GM18858 (cell line): ENCODE results near the gene EML4.

ENCODE experiments used
- ATAC-seq: cut with Tn5 transposase; IDR thresholded peaks from one replicate; pipeline ENCODE4 v1.9.1; 2021; ENCODE audit not compliant: unreplicated experiment

EML4 gene

DNA sequence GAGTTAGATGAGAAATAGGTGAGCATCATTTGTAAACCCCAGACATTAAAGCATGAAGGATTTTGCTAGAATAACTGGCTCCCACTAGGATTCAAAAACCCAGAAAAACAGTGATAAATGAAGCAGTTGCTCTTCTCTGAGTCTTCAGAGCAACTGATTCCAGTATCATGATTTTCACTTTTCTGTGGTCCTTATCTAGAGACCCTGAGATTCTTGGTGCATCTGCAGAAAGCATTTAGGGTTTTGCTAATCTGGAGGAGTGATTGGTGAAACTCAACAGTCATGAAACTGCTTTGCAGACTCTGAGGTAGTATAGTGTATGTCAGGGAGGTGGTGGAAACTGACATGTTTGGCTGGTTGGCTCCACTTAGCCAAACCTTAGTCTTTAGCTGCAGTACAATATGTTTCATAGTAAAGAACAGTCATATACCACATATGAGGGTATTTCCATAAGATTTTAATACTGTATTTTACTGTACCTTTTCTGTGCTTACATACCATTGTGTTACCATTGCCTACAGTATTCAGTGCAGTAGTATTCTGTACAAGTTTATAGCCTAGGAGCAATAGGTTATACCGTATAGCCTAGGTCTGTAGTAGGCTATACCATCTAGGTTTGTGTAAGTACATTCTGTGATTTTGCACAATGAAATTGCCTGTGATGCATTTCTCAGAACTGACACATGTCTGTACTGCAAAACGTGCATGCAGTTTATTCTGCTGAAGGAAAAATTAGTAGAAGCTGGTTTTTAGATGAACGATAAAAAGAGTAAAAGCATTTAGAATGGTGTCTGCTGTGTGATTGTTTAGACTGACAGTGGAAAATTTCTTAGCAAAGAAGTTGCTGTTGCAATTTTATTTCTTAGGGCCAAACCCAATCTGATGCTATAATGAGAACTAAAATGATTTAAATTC is 23.8 kb downstream of the EML4 start:
- peak; percentile 73 for ATAC-seq

DNA sequence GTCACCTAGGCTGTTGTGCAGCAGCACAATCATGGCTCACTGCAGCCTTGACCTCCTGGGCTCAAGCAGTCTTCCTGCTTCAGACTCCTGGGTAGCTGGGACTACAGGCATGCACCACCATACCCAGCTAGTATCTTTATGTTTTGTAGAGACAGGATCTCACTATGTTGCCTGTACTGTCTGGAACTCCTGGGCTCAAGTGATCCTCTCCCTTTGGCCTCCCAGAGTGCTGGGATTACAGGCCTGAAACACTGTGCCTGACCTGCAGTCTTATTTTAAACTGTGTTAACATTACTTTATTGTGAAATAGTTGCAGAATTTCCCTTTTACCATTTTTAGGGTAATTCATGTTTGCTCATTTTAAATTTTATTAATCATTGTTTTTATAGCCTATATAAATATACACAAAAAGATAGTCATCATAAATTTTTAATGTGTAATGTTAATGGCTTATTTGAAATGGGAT is 24.6 kb downstream of the EML4 start:
- ATAC-seq, result no peak

- no peak for ATAC-seq
Observed at GRCh38 chr2:42194428-42194827, 25.3 kb downstream of the EML4 start.

DNA sequence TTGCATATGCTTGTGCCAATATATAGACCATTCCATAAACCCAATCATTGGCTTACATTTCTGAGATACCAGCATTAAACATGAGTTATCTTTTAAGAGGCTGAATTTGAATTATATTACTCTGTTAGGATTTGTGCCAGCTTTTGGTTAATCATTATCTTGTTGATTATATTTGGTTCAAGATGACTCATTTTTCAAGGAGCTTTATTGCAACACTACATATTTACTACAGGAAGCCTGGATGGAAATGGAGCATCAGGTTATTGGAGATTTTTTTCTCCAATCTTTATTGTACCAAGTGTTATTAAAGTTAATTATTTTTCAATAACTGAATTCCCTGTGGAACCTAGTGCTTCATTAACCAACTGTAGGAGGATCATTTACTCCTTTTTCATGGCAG is 26.4 kb downstream of the EML4 start:
- no peak for ATAC-seq

GRCh38 chr2:42196070-42196402 is 26.9 kb downstream of the EML4 start:
- ATAC-seq, result no peak

DNA sequence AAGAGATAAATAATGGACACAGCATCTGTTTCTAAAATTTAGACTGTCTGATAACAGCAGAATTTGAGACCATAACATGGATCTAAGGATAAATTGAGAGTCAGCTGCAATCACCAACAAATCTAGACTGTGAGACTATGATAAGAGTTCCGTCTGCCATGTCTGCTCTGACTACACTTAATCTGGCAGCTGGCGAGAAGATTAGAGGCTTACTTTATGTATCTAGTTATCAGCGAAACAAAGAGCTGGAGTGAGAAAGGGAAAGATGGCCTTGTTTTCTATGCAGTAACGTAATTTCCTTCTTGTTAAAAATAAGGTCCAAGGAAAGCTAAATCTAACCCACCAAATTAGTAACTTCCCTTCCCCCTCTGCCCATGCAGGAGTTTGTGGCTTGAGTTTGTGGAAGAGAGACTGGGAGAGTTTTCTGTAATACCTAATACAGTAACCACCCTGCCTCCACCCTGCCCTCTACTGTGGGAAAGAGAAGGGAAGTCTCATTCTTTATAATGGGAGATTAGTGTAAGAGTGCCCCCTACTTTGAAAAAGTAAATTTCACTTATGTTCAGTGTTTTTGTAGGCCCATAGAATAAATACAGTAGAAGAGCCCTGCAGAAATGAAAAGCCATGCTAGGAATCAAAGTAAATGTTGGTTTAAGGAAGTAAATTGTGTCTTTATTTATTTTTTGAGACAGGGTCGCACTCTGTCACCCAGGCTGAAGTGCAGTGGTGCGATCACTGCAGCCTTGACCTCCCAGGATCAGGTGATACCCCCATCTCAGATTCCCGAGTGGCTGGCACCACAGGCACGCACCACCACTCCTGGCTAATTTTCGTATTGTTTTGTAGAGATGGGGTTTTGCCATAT is 27.5 kb downstream of the EML4 start:
- ATAC-seq, result no peak

GRCh38 chr2:42197792-42198191 is 28.6 kb downstream of the EML4 start:
- ATAC-seq, result no peak

GRCh38 chr2:42198466-42198865 is 29.3 kb downstream of the EML4 start:
- ATAC-seq, result no peak

DNA sequence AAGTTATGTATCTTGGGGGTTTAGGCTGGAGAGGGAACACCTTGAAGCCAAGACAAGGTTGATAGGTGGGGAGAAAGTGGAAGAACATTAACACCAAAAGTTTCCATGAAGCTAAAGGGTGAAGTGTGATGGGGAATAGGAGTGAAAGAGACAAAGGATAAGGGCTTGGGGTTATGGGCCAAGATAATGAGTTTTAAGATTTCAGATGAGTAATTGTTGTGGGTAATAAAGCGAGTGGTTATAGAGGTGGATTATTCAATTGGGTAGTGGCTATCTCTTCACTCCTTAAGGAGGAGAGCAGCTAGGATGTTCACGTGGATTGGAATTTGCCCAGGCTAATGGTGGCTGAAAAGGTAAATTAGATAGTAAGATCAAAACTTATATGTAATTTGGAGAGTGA is 29.8 kb downstream of the EML4 start:
- ATAC-seq, result no peak

- ATAC-seq, result no peak
Observed at GRCh38 chr2:42199626-42200025, 30.5 kb downstream of the EML4 start.

DNA sequence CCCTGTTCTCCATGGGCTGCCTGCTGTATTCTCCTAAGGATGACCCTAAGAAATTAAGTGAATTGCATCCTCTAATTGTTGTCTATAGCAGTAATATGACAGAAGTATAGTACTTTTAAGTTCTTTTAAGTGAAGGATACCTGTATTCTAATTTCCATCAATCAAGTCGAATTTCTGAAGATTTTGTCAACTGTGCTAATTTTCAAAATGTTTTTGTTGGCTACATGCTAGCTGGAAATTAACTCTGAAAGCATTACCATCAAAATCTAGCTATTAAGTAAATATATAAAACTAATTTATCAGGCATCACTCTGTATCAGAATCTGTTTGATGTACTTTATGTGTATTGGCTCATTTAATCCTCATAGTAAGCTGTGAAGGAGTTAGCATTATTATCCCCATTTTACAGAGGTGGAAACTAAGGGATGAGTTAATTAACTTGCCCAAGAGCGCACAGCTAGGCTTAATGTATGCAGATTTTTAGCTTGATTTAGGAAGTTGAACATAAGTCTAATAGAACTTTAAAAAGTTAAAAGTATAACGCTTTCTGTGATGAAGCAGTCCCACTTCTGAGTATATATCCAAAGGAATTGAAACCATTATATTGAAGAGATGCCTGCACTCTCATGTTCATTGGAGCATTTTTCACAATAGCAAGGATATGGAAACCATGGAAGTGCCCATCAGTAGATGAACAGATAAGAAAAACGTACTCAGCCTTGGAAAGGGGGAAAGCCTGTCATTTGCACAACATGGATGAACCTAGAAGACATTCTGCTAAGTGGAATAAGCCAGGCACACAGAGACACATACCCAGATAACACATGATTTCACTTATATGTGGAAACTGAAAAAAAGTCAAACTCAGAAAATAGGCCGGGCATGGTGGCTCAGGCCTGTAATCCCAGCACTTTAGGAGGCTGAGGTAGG is 32.0 kb downstream of the EML4 start:
- no peak for ATAC-seq

DNA sequence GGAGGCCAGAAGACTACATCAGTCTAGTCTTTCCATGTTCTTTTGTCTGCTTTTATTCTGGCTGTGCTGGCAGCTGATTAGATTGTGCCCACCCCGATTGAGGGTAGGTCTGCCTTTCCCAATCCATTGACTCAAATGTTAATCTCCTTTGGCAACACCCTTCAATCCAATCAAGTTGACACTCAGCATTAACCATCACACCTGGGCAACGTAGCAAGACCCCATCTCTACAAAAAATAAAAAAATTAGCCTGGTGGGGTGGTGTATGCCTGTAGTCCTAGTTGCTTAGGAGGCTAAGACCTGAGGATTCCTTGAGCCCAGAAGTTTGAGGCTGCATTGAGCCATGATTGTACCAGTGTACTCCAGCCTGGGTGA is 33.5 kb downstream of the EML4 start:
- no peak for ATAC-seq

DNA sequence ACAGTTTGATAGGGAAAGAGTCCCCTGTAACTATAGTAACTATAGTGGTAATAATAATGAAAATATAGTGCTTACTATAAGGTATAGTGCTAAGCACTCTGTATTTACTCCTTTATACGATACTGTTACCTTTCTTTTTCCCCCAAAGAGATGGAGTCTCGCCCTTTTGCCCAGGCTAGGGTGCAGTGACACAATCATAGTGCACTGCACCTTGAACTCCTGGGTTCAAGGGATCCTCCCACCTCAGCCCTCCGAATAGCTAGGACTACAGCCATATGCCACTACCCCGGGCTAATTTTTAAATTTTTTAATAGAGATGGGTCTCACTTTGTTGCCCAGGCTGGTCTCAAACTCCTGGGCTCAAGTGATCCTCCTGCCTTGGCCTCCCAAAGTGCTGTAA is 34.6 kb downstream of the EML4 start:
- no peak for ATAC-seq

GRCh38 chr2:42205337-42205736 is 36.2 kb downstream of the EML4 start:
- no peak for ATAC-seq

- ATAC-seq, result no peak
Observed at GRCh38 chr2:42207826-42208225, 38.7 kb downstream of the EML4 start.

DNA sequence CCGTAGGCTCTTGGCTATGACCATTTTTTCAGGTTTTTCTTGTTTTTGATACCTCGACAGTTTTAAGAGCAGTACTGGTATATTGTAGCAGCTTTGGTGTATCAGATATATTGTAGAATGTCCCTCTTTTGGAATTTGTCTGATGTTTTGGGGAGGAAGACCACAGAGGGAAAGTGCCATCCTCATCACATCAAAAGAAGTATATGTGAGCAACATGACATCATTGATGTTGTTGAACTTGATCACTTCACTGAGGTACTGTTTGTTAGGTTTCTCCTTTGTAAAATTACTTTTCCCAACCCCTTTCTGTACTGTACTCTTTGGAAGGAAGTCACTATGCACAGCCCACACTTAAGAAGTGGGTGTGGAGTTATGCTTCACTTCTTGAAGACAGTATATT is 41.0 kb downstream of the EML4 start:
- ATAC-seq, result no peak

GRCh38 chr2:42211291-42211690 is 42.1 kb downstream of the EML4 start:
- ATAC-seq, result no peak

DNA sequence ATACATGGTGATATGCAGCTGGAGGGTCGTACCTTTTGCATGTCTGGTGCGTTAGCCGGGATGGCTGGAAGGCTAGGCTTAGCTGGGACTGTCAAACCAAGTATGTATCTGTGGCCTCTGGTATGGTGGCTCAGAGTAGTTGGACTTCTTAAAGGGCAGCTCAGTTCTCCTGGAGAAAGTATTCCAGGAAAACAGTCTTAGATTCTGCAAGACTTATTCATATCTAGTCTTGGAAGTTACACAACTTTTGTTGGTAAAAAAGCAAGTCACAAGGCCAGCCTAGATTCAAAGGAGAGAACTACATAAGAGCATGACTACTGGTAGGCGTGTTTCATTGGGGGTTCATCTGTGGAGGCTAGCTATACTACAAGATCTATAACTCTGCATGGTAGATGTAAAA is 45.5 kb downstream of the EML4 start:
- ATAC-seq, result no peak

- ATAC-seq, result no peak
Observed at GRCh38 chr2:42216694-42217093, 47.5 kb downstream of the EML4 start.

GRCh38 chr2:42217307-42217706 is 48.2 kb downstream of the EML4 start:
- ATAC-seq, result no peak

GRCh38 chr2:42217914-42218313 is 48.8 kb downstream of the EML4 start:
- ATAC-seq, result no peak
